Thyroid gland (tissue), 4 donors: ENCODE data around the gene ASB8. TPM values are rescaled to one million over a fixed set of nuclear protein-coding genes. Genes with fewer than 3 reads are reported as not detected.

Experiments
- DNase-seq, 2 donors: peaks; one replicate each; pipeline ENCODE4 v3.0.0-alpha.2; 2019
- H3K27ac ChIP-seq, 3 donors: fragments of 200-600 bp; sonication (generic); 1 replicate in 2 of 3; 2 replicates in 1 of 3; pipeline ENCODE4 v1.5.1; 2016 to 2019; ENCODE audit warnings: mild to moderate bottlenecking in 1 of 3, moderate library complexity in 1 of 3
- H3K27me3 ChIP-seq: fragments of 200-600 bp; sonication (generic); one replicate; pipeline ENCODE4 v1.5.1; 2019
- H3K36me3 ChIP-seq, 2 donors: fragments of 200-600 bp; sonication (generic); one replicate each; pipeline ENCODE4 v1.5.1; 2016 to 2019
- H3K4me1 ChIP-seq, 2 donors: fragments of 200-600 bp; sonication (generic); one replicate each; pipeline ENCODE4 v1.5.1; 2017 to 2019
- H3K4me3 ChIP-seq, 3 donors: fragments of 200-600 bp; sonication (generic); replicated peaks in 1 of 3; 1 replicate in 2 of 3; 2 replicates in 1 of 3; pipeline ENCODE4 v1.5.1; 2016; ENCODE audit warnings: mild to moderate bottlenecking in 1 of 3
- H3K9me3 ChIP-seq: fragments of 200-600 bp; sonication (generic); one replicate; pipeline ENCODE4 v1.5.1; 2017
- CTCF ChIP-seq, 6 experiments: fragments of 200-600 bp in 3 of 6; fragments of 450-650 bp in 3 of 6; sonication (generic) in 3 of 6; IDR thresholded peaks; one replicate each; pipeline ENCODE4 v1.5.1; 2016 to 2019; ENCODE audit warnings: antibody characterized with exemption in 6 of 6, mild to moderate bottlenecking in 2 of 6, inconsistent platforms in 1 of 6, moderate library complexity in 1 of 6
- POLR2A ChIP-seq, 2 donors: fragments of 450-650 bp; IDR thresholded peaks; one replicate each; pipeline ENCODE4 v1.6.1; 2017; ENCODE audit warnings: antibody characterized with exemption in 2 of 2, mild to moderate bottlenecking in 2 of 2, moderate library complexity in 1 of 2
- WGBS, 2 donors: methylation state at CpG; one replicate each; pipeline ENCODE4 v1.1.5; 2017; 5-methylcytosine and 5-hydroxymethylcytosine counted together
- intact Hi-C: fragments of 100-400 bp; cut with DNase I; formaldehyde crosslinking; loops from one replicate; pipeline ENCODE4 v1.15.1; 2023
- microRNA-seq: library from miRNA; unstranded; fragments of <30 nt; microRNA quantifications from one replicate; pipeline ENCODE4, GENCODE V29; 2016
- small RNA-seq: library from RNA; depleted of rRNA; stranded (forward); fragments of <200 nt; gene quantifications from one replicate; pipeline ENCODE3, GENCODE V24; 2016
- total RNA-seq, 4 donors: library from RNA; depleted of rRNA; stranded (reverse); fragments of >200 nt; gene quantifications; one replicate each; pipeline ENCODE4 v1.2.3, GENCODE V29; 2016

Gene ASB8
- total RNA-seq, 4 donors from 2014 or later = 28.9 to 70.6 (median 33.4) TPM

- no peak for TF ChIP-seq POLR2A (IDR thresholded peaks at IDR 0.05)
- TF ChIP-seq CTCF (IDR thresholded peaks at IDR 0.05) = no peak
- peak overlapping the region; percentile 65 to 71 (median 68) for H3K4me3 ChIP-seq
- no peak for DNase-seq
- H3K9me3 ChIP-seq = no peaks in the 10 kb centered on the region
- H3K36me3 ChIP-seq = no peaks in the 10 kb centered on the region
- peak overlapping the region; percentile 89 to 96 (median 93) for H3K27ac ChIP-seq
- 0% methylated on average over 24 to 28 of the region's 30 CpGs for WGBS, 2 donors
- no peaks in the 10 kb centered on the region for H3K27me3 ChIP-seq
- peaks cover 7 to 16% of the 10 kb centered on the region in 2 donors for H3K4me1 ChIP-seq
- intact Hi-C loops = no loop called here
Observed at GRCh38 chr12:48105321-48105866, 51.9 kb downstream of the ASB8 start.

GRCh38 chr12:48104531-48104930 lies 52.8 kb downstream of the ASB8 start:
- H3K36me3 ChIP-seq = no peaks in the 10 kb centered on the region
- no peak for DNase-seq
- TF ChIP-seq POLR2A (IDR thresholded peaks at IDR 0.05) (no peak), CTCF (IDR thresholded peaks at IDR 0.05) (no peak)
- peaks cover 7 to 16% of the 10 kb centered on the region in 2 donors for H3K4me1 ChIP-seq
- H3K27me3 ChIP-seq = no peaks in the 10 kb centered on the region
- H3K27ac ChIP-seq = no peak overlapping the region
- WGBS, 2 donors = 54% methylated on average over 4 of the region's 4 CpGs
- intact Hi-C loops = no loop called here
- H3K9me3 ChIP-seq = no peaks in the 10 kb centered on the region
- H3K4me3 ChIP-seq = no peak overlapping the region

Small RNA genes within 50 kb of the gene (microRNA-seq; reads per million reads assigned to microRNA genes)
- gene MIR6505 = 1.5 reads per million

Small RNA genes within 50 kb of the gene (small RNA-seq; reads per million reads assigned to genes)
- not detected for gene MIR6505

Other genes with a start within 250 kb of the ASB8 start
- gene TMEM106C, start 193.9 kb downstream of the ASB8 start, total RNA-seq = 100 to 1,000 TPM in 1 of 4 donors, 10 to 100 TPM in 3; 52.9 to 112 (median 79.1) TPM
- not detected for gene COL2A1, start 153.0 kb downstream of the ASB8 start, total RNA-seq
- 10 to 100 TPM; 20.6 to 58.8 (median 24.5) TPM for gene SENP1, start 51.4 kb downstream of the ASB8 start, total RNA-seq
- 10 to 100 TPM; 36.1 to 66.7 (median 49.2) TPM for gene PFKM, start 38.2 kb downstream of the ASB8 start, total RNA-seq
- gene CCDC184, start 26.1 kb upstream of the ASB8 start, total RNA-seq = under 1 TPM in 2 of 4 donors, not detected in 2; 0.44 to 0.54 TPM
- not detected for gene OR10AD1, start 45.8 kb upstream of the ASB8 start, total RNA-seq
- 100 to 1,000 TPM in 1 of 4 donors, 10 to 100 TPM in 3; 19.1 to 119 (median 29.9) TPM for gene ZNF641, start 193.4 kb upstream of the ASB8 start, total RNA-seq